ENCODE measurements around the gene GPATCH2L.

The GPATCH2L gene

GRCh38 chr14:76109087-76109880, 42.4 kb upstream of the GPATCH2L start:
- H3K27ac ChIP-seq (ENCODE audit: low read length): no peak overlapping the region
- H3K4me1 ChIP-seq (ENCODE audit: low read length): no peaks in the 10 kb centered on the region
- H3F3A ChIP-seq (ENCODE audit: insufficient read depth, low read length): no peaks in the 10 kb centered on the region
- H3K27me3 ChIP-seq (replicated peaks; ENCODE audit: insufficient read depth, low read length): no peaks in the 10 kb centered on the region
- no peaks in the 10 kb centered on the region for H4K20me1 ChIP-seq (ENCODE audit: insufficient read depth, low read length)
- no peak overlapping the region for H2AFZ ChIP-seq (ENCODE audit: low read length)
- no peak for DNase-seq
- no peaks in the 10 kb centered on the region for H3K79me2 ChIP-seq (ENCODE audit: low read length)
- no peaks in the 10 kb centered on the region for H3K9me3 ChIP-seq (replicated peaks; ENCODE audit: insufficient read depth, low read length)
- H3K4me3 ChIP-seq (ENCODE audit: low read length): no peak overlapping the region
- H3K9me2 ChIP-seq (replicated peaks; ENCODE audit: insufficient read depth, low read length): no peaks in the 10 kb centered on the region
- no peak overlapping the region for H3K4me2 ChIP-seq (ENCODE audit: low read depth, low read length)
- no peak for TF ChIP-seq EZH2phosphoT487 (IDR thresholded peaks at IDR 0.05; ENCODE audit: low read length)
- TF ChIP-seq EZH2 (optimal IDR thresholded peaks at IDR 0.05; ENCODE audit: low read depth, low read length): no peak
- no peak for TF ChIP-seq CTCF (IDR thresholded peaks at IDR 0.05; ENCODE audit: low read length)
- no peaks in the 10 kb centered on the region for H3K36me3 ChIP-seq (replicated peaks; ENCODE audit: insufficient read depth, low read length)
- H3K9ac ChIP-seq (ENCODE audit: low read length): no peak overlapping the region

- Histone ChIP-seq H3K4me1 (ENCODE audit: low read length) (no peaks in the 10 kb centered on the region), H3K9me2 (replicated peaks; ENCODE audit: insufficient read depth, low read length) (no peaks in the 10 kb centered on the region), H3K4me2 (ENCODE audit: low read depth, low read length) (no peak overlapping the region), H3F3A (ENCODE audit: insufficient read depth, low read length) (no peaks in the 10 kb centered on the region), H3K27ac (ENCODE audit: low read length) (no peak overlapping the region), H2AFZ (ENCODE audit: low read length) (no peak overlapping the region), H3K4me3 (ENCODE audit: low read length) (no peak overlapping the region), H3K9ac (ENCODE audit: low read length) (no peak overlapping the region), H3K79me2 (ENCODE audit: low read length) (no peaks in the 10 kb centered on the region), H3K36me3 (replicated peaks; ENCODE audit: insufficient read depth, low read length) (no peaks in the 10 kb centered on the region), H3K9me3 (replicated peaks; ENCODE audit: insufficient read depth, low read length) (no peaks in the 10 kb centered on the region), H3K27me3 (replicated peaks; ENCODE audit: insufficient read depth, low read length) (no peaks in the 10 kb centered on the region), H4K20me1 (ENCODE audit: insufficient read depth, low read length) (no peaks in the 10 kb centered on the region)
- no peak for DNase-seq
- TF ChIP-seq EZH2 (optimal IDR thresholded peaks at IDR 0.05; ENCODE audit: low read depth, low read length) (no peak), EZH2phosphoT487 (IDR thresholded peaks at IDR 0.05; ENCODE audit: low read length) (no peak), CTCF (IDR thresholded peaks at IDR 0.05; ENCODE audit: low read length) (no peak)
Observed at GRCh38 chr14:76112889-76113624, 38.7 kb upstream of the GPATCH2L start.

GRCh38 chr14:76113691-76114090, 38.0 kb upstream of the GPATCH2L start:
- H3F3A ChIP-seq (ENCODE audit: insufficient read depth, low read length): no peaks in the 10 kb centered on the region
- H3K27ac ChIP-seq (ENCODE audit: low read length): no peak overlapping the region
- H3K27me3 ChIP-seq (replicated peaks; ENCODE audit: insufficient read depth, low read length): no peaks in the 10 kb centered on the region
- H3K79me2 ChIP-seq (ENCODE audit: low read length): no peaks in the 10 kb centered on the region
- H3K9me3 ChIP-seq (replicated peaks; ENCODE audit: insufficient read depth, low read length): no peaks in the 10 kb centered on the region
- H2AFZ ChIP-seq (ENCODE audit: low read length): no peak overlapping the region
- H3K9me2 ChIP-seq (replicated peaks; ENCODE audit: insufficient read depth, low read length): no peaks in the 10 kb centered on the region
- no peaks in the 10 kb centered on the region for H4K20me1 ChIP-seq (ENCODE audit: insufficient read depth, low read length)
- no peak overlapping the region for H3K9ac ChIP-seq (ENCODE audit: low read length)
- no peaks in the 10 kb centered on the region for H3K4me1 ChIP-seq (ENCODE audit: low read length)
- TF ChIP-seq EZH2 (optimal IDR thresholded peaks at IDR 0.05; ENCODE audit: low read depth, low read length) (no peak), EZH2phosphoT487 (IDR thresholded peaks at IDR 0.05; ENCODE audit: low read length) (no peak), CTCF (IDR thresholded peaks at IDR 0.05; ENCODE audit: low read length) (no peak)
- H3K36me3 ChIP-seq (replicated peaks; ENCODE audit: insufficient read depth, low read length): no peaks in the 10 kb centered on the region
- DNase-seq: no peak
- no peak overlapping the region for H3K4me2 ChIP-seq (ENCODE audit: low read depth, low read length)
- H3K4me3 ChIP-seq (ENCODE audit: low read length): no peak overlapping the region
